ENCODE results near the gene CNEP1R1. TPM values are rescaled to one million over a fixed set of nuclear protein-coding genes. Genes with fewer than 3 reads are reported as not detected.
A peak's percentile ranks its signal among the peaks of the same experiment; 100 is the strongest.
"Not testable (repeated sequence)": the region's sequence is repeated elsewhere in the genome, so short reads cannot be mapped to it uniquely, and the experiment has no call there.

CNEP1R1 gene
- total RNA-seq = 21.3 and 30.5 TPM in 2 replicates

- peak; percentile 98 for DNase-seq
These were observed at the start of gene CNEP1R1 for GRCh38 chr16:50024684-50025536. Gene CNEP1R1, plus strand, starts transcription at chr16:50025225. Its CDS starts 91 bp downstream, at chr16:50025316.

DNA sequence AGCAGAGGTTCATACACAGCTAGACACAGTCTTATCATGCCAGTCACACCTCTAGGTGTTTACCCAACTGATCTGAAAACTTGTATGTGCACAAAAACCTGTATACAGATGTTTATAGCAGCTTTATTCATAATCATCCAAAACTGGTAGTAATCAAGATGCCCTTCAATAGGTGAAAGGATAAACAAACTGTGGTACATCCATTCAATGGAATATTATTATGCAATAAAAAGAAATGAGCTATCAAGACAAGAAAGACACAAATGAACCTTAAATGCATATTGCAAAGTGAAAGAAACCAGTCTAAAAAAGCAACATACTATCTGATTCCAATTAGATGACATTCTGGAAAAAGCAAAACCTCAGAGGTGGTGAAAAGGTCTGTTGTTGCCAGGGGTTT lies 47.6 kb upstream of the CNEP1R1 start:
- DNase-seq = no peak

DNA sequence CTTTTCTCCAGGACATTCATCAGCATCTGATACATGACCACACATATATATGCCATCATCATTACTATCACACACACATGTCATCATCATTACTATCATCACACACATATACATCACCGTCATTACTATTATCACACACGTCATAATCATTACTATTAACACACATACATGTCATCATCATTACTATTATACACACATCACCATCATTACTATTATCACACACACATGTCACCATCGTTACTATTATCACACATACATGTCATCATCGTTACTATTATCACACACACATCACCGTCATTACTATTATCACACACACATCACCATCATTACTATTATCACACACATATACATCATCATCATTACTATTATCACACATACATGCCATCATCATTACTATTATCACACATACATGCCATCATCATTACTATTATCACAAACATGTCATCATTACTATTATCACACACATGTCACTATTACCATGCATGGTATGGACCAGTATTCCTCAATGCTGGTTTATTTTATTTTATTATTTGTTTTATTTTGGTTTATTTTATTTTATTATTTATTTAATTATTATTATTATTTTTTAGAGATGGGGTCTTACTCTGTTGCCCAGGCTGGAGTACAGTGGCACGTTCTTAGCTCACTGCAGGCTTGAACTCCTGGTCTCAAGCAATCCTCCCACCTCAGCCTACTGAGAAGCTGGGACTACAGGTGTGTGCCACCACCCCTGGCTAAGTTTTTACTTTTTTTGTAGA lies 46.3 kb upstream of the CNEP1R1 start:
- no peak for DNase-seq

DNA sequence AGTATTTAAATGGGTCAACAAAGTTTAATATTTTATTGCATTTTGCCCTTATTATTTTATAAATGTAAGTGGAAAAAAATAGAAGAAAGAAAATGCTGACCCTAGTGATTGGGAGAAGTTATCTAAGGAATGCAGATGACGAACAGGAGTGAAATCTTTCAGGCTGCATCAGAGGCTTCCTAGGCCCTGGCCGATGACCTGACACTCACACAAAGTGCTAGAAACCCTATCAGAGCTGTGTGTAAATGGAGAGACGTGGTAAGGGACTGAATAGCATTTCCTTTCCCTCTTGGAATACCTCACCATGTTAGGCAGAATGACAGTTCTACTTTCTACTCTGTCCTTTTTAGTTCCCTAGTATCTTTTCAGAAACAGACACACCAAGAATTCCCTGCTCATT lies 44.9 kb upstream of the CNEP1R1 start:
- DNase-seq = no peak

GRCh38 chr16:49986351-49987124 lies 38.5 kb upstream of the CNEP1R1 start:
- peak; percentile 63 for DNase-seq

DNA sequence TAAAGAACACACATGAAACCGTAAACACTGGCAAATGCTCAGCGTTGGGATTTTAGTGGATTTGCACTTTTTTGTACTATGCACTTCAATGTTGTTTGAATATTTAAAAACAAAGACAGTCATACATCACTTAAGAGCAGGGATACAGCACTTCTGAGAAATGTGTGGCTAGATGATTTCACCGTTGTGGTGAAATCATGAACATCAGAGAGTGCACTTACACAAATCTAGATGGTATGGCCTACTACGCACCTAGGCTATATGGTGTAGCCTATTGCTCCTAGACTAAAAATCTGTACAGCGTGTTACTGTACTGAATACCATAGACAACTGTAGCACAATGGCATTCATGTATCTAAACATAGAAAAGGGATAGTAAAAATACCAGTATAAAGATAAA lies 37.6 kb upstream of the CNEP1R1 start:
- no peak for DNase-seq

DNA sequence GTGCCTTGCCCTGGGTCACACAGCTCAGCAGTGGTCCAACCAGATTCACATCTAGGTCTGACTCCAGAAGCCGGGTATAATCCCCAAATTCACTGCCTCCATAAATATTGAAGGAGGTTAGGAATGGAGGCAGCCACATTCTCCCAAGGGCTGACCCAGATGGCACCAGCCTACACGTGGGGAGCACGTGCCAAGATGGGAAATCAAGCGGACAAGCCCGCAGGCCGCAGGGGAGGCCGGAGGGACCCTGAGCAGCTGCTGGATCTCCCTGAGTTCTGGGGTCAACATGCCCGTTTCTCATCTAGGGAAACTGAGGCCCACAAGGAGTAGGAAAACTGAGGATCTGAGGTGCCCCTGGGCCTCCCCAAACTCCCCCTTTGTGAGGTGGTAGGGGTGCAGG lies 32.2 kb upstream of the CNEP1R1 start:
- DNase-seq = no peak

GRCh38 chr16:49993579-49993978 lies 31.4 kb upstream of the CNEP1R1 start:
- no peak for DNase-seq

- no peak for DNase-seq
These were observed 31.0 kb upstream of the CNEP1R1 start for GRCh38 chr16:49994006-49994405.

DNA sequence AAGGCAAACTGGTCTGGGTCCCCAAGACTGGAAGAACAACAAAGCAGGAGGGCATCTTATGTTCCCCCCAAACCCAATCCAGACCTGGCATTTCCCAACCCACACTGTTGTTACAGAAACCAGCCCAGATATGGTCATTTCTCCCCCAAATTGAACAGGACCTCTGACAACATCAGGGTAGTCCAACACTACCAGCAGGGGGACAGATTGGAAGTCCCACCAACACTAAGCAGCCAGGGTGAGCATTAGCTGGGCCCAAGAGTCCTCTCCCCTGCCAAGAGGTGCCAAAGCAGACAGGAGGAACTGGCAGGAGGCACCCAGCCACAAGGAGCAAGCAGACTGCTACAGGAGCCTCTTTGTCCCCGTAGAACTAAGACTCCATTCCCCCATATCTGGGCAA lies 29.3 kb upstream of the CNEP1R1 start:
- no peak for DNase-seq

DNA sequence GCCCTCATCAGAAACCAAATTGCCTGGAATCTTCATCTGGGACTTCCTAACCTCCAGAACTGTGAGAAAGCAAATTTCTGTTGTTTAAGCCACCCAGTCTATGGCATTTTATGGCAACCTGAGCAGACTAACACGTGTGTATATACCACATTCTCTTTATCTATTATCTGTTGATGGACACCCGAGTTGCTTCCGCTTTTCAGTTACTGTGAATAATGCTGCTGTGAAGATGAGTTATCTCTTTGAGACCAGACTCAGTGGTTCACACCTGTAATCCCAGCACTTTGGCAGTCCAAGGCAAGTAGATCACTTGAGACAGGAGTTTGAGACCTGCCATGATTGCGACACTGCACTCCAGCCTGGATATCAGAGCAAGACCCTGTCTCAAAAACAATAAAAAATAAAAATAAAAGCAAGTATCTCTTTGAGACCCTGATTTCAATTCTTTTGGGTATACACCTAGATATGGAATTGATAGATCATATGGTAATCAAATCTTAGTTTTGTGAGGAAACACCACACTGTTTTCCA lies 27.2 kb upstream of the CNEP1R1 start:
- no peak for DNase-seq

- DNase-seq = no peak
These were observed 26.0 kb upstream of the CNEP1R1 start for GRCh38 chr16:49998991-49999390.

DNA sequence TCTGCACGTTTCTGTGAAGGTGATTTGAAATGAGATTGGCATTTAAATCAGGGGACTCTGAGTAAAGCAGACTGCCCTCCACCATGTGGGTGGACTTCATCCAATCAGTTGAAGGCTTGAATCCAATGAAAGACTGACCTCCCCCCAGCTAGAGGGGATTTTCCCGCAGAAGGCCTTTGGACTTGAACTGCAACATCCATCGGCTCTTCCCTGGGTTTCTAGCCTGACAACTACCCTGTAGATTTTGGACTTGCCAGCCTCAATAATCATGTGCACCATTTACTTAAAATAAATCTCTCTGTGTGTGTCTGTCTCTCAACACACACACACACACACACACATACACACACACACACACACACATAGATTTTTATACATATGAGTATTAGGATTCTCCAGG lies 23.9 kb upstream of the CNEP1R1 start:
- no peak for DNase-seq

GRCh38 chr16:50002190-50002589 lies 22.8 kb upstream of the CNEP1R1 start:
- DNase-seq = no peak

- DNase-seq = no peak
These were observed 20.8 kb upstream of the CNEP1R1 start for GRCh38 chr16:50004239-50004638.

- DNase-seq = no peak
These were observed 18.1 kb upstream of the CNEP1R1 start for GRCh38 chr16:50006964-50007363.

GRCh38 chr16:50007744-50008143 lies 17.3 kb upstream of the CNEP1R1 start:
- no peak for DNase-seq

- DNase-seq = no peak
These were observed 14.8 kb upstream of the CNEP1R1 start for GRCh38 chr16:50010212-50010611.

- DNase-seq = no peak
These were observed 13.3 kb upstream of the CNEP1R1 start for GRCh38 chr16:50011707-50012106.

- no peak for DNase-seq
These were observed 12.8 kb upstream of the CNEP1R1 start for GRCh38 chr16:50012182-50012581.

DNA sequence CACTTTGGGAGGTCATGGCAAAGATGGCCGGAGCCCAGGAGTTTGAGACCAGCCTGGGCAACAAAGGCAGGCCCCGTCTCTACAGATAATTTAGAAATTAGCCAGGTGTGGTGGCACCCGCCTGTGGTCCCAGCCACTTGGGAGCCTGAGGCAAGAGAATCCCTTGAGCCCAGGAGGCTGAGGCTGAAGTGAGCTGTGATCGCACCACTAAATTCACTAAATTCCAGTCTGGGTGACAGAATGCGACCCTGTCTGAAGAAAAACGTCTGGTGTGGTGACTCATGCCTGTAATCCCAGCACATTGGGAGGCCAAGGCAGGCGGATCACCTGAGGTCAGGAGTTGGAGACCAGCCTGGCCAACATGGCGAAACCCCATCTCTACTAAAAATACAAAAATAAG lies 10.8 kb upstream of the CNEP1R1 start:
- not testable (repeated sequence) for DNase-seq

GRCh38 chr16:50015631-50016030 lies 9.4 kb upstream of the CNEP1R1 start:
- DNase-seq = no peak

GRCh38 chr16:50017553-50017952 lies 7.5 kb upstream of the CNEP1R1 start:
- DNase-seq = no peak

All from dermis blood vessel endothelial cell (primary cell).